Stimulated activated memory B cell treated with anti-CD40 and anti-IgM and Interleukin-4, amounts not matched to agents 10 μg/mL and 1 μg/mL and 100 μg/mL, for 72 hours (primary cell): Measurements from ENCODE around the gene KRT83.
"Not testable (repeated sequence)": the region's sequence is repeated elsewhere in the genome, so short reads cannot be mapped to it uniquely, and the experiment has no call there.

Source experiments
- ATAC-seq: fragments of 150-1000 bp; cut with Tn5 transposase; 2 replicates; pipeline ENCODE4 v1.10.0; 2021
- H3K27ac Mint-ChIP-seq: one replicate; pipeline ENCODE4 v1.8.0; 2022; ENCODE audit warnings: mild to moderate bottlenecking, mixed read lengths
- H3K27me3 Mint-ChIP-seq: one replicate; pipeline ENCODE4 v1.8.0; 2022; ENCODE audit warnings: mixed read lengths
- H3K36me3 Mint-ChIP-seq: one replicate; pipeline ENCODE4 v1.8.0; 2022; ENCODE audit warnings: mixed read lengths
- H3K4me1 Mint-ChIP-seq: one replicate; pipeline ENCODE4 v1.8.0; 2022; ENCODE audit warnings: mixed read lengths
- H3K4me3 Mint-ChIP-seq: one replicate; pipeline ENCODE4 v1.8.0; 2022; ENCODE audit warnings: mild to moderate bottlenecking, moderate library complexity, mixed read lengths
- H3K9me3 Mint-ChIP-seq: one replicate; pipeline ENCODE4 v1.8.0; 2022; ENCODE audit warnings: mixed read lengths

Gene KRT83

GRCh38 chr12:52313461-52313860 is 7.7 kb downstream of the KRT83 start:
- ATAC-seq: no peak
- Mint-ChIP-seq H3K9me3 (no peaks in the 10 kb centered on the region), H3K4me1 (peaks cover 6% of the 10 kb centered on the region), H3K27ac (no peak overlapping the region), H3K4me3 (no peak overlapping the region), H3K36me3 (no peaks in the 10 kb centered on the region), H3K27me3 (peaks cover 58% of the 10 kb centered on the region)

DNA sequence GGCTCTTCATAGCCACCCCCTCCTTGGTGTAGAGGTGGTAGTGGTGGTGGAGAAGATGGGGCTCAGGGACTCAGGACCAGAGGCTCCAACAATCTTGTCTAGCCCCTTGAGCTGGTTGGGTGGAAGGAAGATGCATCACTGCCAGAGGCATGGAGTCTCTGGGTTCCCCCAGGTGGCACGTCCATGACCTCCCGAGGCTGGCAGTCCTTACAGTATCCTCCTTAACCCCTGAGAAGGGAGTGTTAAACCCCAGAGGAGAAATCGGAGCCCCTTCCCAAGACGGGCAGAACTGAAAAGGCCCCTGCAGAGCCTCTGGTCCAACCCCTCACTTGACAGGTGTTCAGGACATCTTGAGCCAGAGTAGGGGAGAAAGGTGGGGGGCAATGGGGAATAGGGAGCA is 9.1 kb downstream of the KRT83 start:
- no peak overlapping the region for H3K27ac Mint-ChIP-seq
- ATAC-seq: no peak
- no peaks in the 10 kb centered on the region for H3K9me3 Mint-ChIP-seq
- peaks cover 62% of the 10 kb centered on the region for H3K27me3 Mint-ChIP-seq
- H3K4me1 Mint-ChIP-seq: peaks cover 8% of the 10 kb centered on the region
- no peak overlapping the region for H3K4me3 Mint-ChIP-seq
- H3K36me3 Mint-ChIP-seq: no peaks in the 10 kb centered on the region

DNA sequence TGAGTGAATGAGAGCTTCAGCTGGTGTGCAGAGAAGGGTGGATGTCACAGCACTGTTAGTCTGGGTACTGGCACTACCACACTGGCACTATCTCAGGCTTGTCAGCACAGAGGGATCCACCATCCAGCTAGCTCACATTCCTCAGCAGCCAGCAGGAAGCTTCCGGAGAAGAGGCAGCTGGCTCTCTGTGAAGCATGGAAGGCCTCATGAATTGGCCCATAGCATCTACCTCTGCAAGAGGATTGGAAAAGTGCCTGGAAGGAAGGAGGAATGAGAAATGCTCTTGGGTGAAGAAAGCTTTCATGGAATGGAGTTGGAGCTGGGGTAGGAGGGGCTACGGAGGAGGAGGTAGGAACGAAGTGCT is 9.9 kb downstream of the KRT83 start:
- ATAC-seq: no peak
- H3K4me3 Mint-ChIP-seq: no peak overlapping the region
- no peak overlapping the region for H3K27ac Mint-ChIP-seq
- H3K9me3 Mint-ChIP-seq: no peaks in the 10 kb centered on the region
- H3K27me3 Mint-ChIP-seq: peaks cover 71% of the 10 kb centered on the region
- no peaks in the 10 kb centered on the region for H3K36me3 Mint-ChIP-seq
- H3K4me1 Mint-ChIP-seq: peaks cover 8% of the 10 kb centered on the region

DNA sequence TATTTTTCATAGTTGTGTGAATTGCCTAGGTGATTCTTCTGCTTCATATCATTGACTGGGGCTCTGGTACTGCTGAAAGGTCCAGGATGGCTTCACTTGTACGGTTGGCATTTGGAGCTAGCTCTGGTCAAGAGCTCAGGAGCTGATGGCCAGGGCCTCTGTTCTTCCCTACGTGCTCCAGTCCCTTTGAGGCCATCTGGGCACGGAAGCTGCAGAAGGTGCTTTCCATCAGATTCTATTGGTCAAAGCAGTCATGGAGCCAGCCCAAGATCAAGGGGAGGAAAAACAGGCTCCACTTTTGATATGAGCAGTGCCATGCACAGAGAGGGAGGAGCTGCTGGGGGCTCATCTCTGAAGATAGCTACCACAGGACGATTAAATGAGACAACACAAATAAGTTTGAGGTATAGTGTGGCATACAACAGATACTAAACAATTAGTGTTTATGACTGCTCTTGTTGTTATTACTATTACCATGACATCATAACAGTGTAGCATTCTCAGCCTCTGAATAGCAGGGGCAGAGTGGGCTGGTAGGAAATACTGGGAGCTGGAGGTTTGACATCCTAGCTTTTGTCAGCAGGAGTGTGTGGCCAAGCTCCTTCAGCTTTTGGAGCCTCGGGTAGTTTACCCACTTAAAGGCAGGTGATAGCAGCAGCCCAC is 10.4 kb downstream of the KRT83 start:
- peaks cover 76% of the 10 kb centered on the region for H3K27me3 Mint-ChIP-seq
- H3K27ac Mint-ChIP-seq: no peak overlapping the region
- H3K4me3 Mint-ChIP-seq: no peak overlapping the region
- H3K36me3 Mint-ChIP-seq: no peaks in the 10 kb centered on the region
- peaks cover 8% of the 10 kb centered on the region for H3K4me1 Mint-ChIP-seq
- no peaks in the 10 kb centered on the region for H3K9me3 Mint-ChIP-seq
- no peak for ATAC-seq

DNA sequence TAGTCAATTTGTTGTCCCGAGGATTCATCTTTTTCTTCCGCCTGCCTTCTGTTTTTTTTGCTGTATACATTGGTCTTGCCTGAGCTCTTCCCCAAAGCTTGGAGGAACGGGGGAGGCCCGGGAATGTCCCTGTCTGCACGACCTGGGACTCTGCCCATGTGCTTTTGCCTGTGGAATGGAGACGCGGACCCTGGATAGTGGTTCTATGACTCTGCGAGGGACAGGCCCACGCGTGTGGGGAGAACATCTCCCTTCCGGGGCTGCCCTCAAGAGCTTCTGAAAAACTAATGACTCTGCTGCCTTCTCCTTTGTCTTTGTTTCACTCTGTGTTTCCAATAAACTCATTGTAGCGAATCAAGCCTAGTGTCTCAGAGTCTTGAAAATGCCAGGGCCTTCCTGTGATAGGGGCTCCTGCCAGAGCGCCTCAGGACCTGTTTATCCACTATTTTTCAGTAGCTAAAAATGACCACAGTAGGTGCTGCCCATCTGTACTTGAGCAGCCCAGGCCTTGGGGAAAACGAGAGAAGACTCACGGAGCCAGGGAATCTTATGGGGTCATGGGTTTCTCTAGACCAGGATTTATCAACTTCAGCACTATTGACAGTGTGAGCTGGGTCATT is 12.3 kb downstream of the KRT83 start:
- no peaks in the 10 kb centered on the region for H3K36me3 Mint-ChIP-seq
- no peaks in the 10 kb centered on the region for H3K9me3 Mint-ChIP-seq
- H3K4me3 Mint-ChIP-seq: peak overlapping the region; percentile 27
- ATAC-seq: no peak
- peaks cover 88% of the 10 kb centered on the region for H3K27me3 Mint-ChIP-seq
- peaks cover 19% of the 10 kb centered on the region for H3K4me1 Mint-ChIP-seq
- H3K27ac Mint-ChIP-seq: no peak overlapping the region

DNA sequence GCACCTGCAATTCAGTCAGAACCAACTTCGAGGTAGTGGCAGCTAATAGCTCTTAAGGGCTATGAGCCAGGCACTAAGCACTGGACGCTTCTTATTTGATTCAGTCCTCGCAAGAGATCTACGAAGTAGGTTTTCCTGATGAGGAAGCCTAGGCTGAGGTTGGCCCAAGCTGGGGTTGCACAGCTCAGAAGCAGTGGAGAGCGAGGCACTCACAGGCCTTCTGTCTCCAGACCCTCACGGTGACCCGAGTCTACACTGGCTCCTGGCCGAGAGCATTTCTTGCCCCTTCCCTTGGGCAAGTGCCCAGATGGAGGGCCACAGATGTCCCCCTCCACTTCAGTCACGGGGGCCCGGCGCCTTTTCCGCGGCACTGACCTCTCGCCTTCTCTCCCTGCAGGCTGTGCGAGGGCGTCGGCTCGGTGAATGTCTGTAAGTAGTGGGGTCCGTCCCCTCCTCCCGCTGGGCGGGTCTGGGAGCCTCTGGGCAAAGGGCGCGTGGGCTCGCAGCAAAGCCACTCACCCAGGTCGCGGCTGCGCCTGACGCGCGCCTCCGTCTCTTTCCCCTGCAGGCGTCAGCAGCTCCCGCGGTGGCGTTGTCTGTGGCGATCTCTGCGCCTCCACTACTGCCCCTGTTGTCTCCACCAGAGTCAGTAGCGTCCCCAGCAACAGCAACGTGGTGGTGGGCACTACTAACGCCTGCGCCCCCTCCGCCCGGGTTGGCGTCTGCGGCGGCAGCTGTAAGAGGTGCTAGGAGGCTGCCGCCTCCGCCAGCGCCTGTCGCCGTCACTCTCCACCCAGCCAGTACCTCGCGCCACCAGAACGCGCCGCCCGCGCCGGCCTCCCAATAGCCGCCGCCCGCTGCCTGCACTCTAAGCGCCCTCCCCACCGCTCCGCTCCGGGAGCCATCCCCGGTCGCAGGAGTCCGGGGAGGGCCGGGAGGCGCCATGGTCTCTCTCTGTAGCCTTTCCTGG is 13.1 kb downstream of the KRT83 start:
- Mint-ChIP-seq H3K36me3 (no peaks in the 10 kb centered on the region), H3K4me1 (peaks cover 19% of the 10 kb centered on the region), H3K4me3 (peak overlapping the region; percentile 36), H3K27me3 (peaks cover 80% of the 10 kb centered on the region), H3K9me3 (no peaks in the 10 kb centered on the region), H3K27ac (no peak overlapping the region)
- peak; percentile 49 for ATAC-seq

DNA sequence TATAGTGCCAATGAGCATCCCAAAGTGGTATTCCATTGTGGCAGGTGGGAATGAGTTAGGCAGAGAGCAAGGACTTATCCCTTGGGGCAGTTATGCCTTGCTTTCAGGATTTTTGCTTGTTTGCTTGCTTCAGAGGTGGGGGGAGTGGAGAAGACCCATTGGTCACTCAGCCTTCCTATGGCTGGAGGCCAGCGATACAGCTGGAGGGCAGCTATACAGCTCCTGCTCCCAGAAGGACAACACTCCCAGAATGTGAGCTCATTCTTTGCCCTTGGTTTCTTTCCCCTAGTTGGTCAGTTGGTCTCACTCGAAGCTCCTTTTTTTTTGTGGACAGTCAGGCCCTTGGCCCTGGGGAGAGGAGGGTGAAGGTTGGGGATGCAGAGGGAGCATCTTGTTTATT is 14.5 kb downstream of the KRT83 start:
- peaks cover 19% of the 10 kb centered on the region for H3K4me1 Mint-ChIP-seq
- no peak overlapping the region for H3K27ac Mint-ChIP-seq
- ATAC-seq: no peak
- no peak overlapping the region for H3K4me3 Mint-ChIP-seq
- H3K9me3 Mint-ChIP-seq: no peaks in the 10 kb centered on the region
- peaks cover 66% of the 10 kb centered on the region for H3K27me3 Mint-ChIP-seq
- no peaks in the 10 kb centered on the region for H3K36me3 Mint-ChIP-seq

DNA sequence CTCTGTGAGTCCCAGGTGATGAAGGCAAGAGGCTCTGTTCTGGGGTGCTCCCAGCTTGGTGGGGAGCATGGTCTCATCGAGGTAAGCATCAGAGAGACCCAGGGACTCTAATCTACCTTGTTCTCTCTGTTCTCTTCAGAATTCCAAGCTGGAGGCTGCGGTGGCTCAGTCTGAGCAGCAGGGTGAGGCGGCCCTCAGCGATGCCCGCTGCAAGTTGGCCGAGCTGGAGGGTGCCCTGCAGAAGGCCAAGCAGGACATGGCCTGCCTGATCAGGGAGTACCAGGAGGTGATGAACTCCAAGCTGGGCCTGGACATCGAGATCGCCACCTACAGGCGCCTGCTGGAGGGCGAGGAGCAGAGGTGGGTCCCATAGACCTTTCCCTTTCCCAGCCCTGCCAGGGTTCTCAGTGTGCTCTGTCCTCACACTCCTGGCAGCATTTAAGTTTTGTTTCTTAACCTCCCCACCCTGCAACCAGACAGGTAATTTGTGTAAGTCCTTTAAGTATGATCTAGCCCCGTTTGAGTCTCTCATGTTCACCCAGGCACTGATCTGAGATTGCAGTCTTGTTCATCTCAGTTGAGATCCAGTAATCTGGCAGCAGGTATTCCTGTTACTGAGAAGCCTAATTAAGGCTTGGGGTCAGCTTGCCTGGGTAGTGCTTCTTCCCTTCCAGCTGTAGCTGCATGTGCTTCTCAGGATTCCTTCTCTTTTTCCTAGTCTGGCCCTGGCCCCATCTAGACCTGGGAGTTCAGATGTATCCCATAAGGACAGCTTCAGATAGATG is 15.1 kb downstream of the KRT83 start:
- no peaks in the 10 kb centered on the region for H3K9me3 Mint-ChIP-seq
- no peak overlapping the region for H3K27ac Mint-ChIP-seq
- H3K4me3 Mint-ChIP-seq: no peak overlapping the region
- peaks cover 19% of the 10 kb centered on the region for H3K4me1 Mint-ChIP-seq
- ATAC-seq: no peak
- peaks cover 62% of the 10 kb centered on the region for H3K27me3 Mint-ChIP-seq
- no peaks in the 10 kb centered on the region for H3K36me3 Mint-ChIP-seq

DNA sequence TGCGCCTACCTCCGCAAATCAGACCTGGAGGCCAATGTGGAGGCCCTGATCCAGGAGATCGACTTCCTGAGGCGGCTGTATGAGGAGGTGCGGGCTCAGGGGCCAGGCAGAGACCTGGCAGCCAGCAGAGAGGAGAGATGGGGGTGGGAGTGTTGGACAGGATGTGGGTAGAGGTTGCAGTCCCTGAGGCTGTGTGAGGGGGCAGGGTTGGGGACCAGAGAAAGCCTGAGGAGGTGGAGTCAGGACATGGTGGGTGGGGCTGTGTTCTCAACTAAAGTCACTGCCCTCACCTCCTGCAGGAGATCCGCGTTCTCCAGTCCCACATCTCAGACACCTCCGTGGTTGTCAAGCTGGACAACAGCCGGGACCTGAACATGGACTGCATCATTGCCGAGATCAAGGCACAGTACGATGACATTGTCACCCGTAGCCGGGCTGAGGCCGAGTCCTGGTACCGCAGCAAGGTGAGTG is 16.2 kb downstream of the KRT83 start:
- H3K9me3 Mint-ChIP-seq, H3K36me3 Mint-ChIP-seq, H3K27ac Mint-ChIP-seq, H3K4me3 Mint-ChIP-seq: not testable (repeated sequence)
- Mint-ChIP-seq H3K4me1 (peaks cover 19% of the 10 kb centered on the region), H3K27me3 (peaks cover 63% of the 10 kb centered on the region)
- peak; percentile 55 for ATAC-seq

GRCh38 chr12:52302242-52302914 is 18.8 kb downstream of the KRT83 start:
- ATAC-seq, H3K36me3 Mint-ChIP-seq, H3K27ac Mint-ChIP-seq, H3K9me3 Mint-ChIP-seq, H3K4me3 Mint-ChIP-seq: not testable (repeated sequence)
- H3K4me1 Mint-ChIP-seq: peaks cover 11% of the 10 kb centered on the region
- H3K27me3 Mint-ChIP-seq: peaks cover 42% of the 10 kb centered on the region

- H3K36me3 Mint-ChIP-seq: not testable (repeated sequence)
Observed at GRCh38 chr12:52301721-52302120, 19.5 kb downstream of the KRT83 start.

GRCh38 chr12:52300796-52301691 is 20.2 kb downstream of the KRT83 start:
- no peak for ATAC-seq
- Mint-ChIP-seq H3K27ac (no peak overlapping the region), H3K36me3 (no peaks in the 10 kb centered on the region)

More at GRCh38 chr12:52301721-52302120, 19.5 kb downstream of the KRT83 start:
- Mint-ChIP-seq H3K27me3 (peaks cover 42% of the 10 kb centered on the region), H3K4me1 (peaks cover 11% of the 10 kb centered on the region)
- not testable (repeated sequence) for H3K4me3 Mint-ChIP-seq, ATAC-seq, H3K27ac Mint-ChIP-seq, H3K9me3 Mint-ChIP-seq

GRCh38 chr12:52298677-52299190 is 22.5 kb downstream of the KRT83 start:
- H3K27me3 Mint-ChIP-seq: peaks cover 27% of the 10 kb centered on the region
- H3K4me1 Mint-ChIP-seq: no peaks in the 10 kb centered on the region
- no peak for ATAC-seq
- H3K4me3 Mint-ChIP-seq: no peak overlapping the region
- no peaks in the 10 kb centered on the region for H3K9me3 Mint-ChIP-seq
- no peak overlapping the region for H3K27ac Mint-ChIP-seq
- H3K36me3 Mint-ChIP-seq: no peaks in the 10 kb centered on the region

More at GRCh38 chr12:52300796-52301691, 20.2 kb downstream of the KRT83 start:
- peaks cover 11% of the 10 kb centered on the region for H3K4me1 Mint-ChIP-seq
- no peaks in the 10 kb centered on the region for H3K9me3 Mint-ChIP-seq
- peaks cover 39% of the 10 kb centered on the region for H3K27me3 Mint-ChIP-seq
- no peak overlapping the region for H3K4me3 Mint-ChIP-seq
